Ovary (tissue), 9 donors: ENCODE data around the gene AIG1. TPM values are rescaled to one million over a fixed set of nuclear protein-coding genes. Genes with fewer than 3 reads are reported as not detected.
"Not testable (repeated sequence)": the region's sequence is repeated elsewhere in the genome, so short reads cannot be mapped to it uniquely, and the experiment has no call there.

ENCODE experiments used
- DNase-seq, 5 donors: peaks; one replicate each; pipeline ENCODE4 v3.0.0-alpha.2; 2019 to 2020
- H3K27ac ChIP-seq, 2 donors: fragments of 200-600 bp; one replicate each; pipeline versions ENCODE4 v1.5.1 to v1.8.0; 2019 to 2022
- H3K27me3 ChIP-seq: fragments of 200-600 bp; one replicate; pipeline ENCODE4 v1.8.0; 2022
- H3K36me3 ChIP-seq: fragments of 200-600 bp; sonication (generic); one replicate; pipeline ENCODE4 v1.5.1; 2019
- H3K4me1 ChIP-seq: one replicate; pipeline ENCODE4 v1.8.1; 2013; ENCODE audit warnings: mild to moderate bottlenecking, moderate library complexity; ENCODE audit not compliant: insufficient read depth
- H3K4me3 ChIP-seq: fragments of 200-600 bp; sonication (generic); one replicate; pipeline ENCODE4 v1.5.1; 2017
- H3K9me3 ChIP-seq, 2 donors: fragments of 200-600 bp in 1 of 2; sonication (generic) in 1 of 2; one replicate each; pipeline versions ENCODE4 v1.5.1 to v1.8.1; 2013 to 2019; ENCODE audit warnings: mild to moderate bottlenecking in 1 of 2, moderate library complexity in 1 of 2
- EP300 ChIP-seq: sonication (generic); formaldehyde crosslinking; IDR thresholded peaks from one replicate; pipeline ENCODE4 v1.6.1; 2017; ENCODE audit warnings: antibody characterized with exemption
- POLR2A ChIP-seq: fragments of 450-650 bp; IDR thresholded peaks from one replicate; pipeline ENCODE4 v1.6.1; 2017; ENCODE audit warnings: antibody characterized with exemption, mild to moderate bottlenecking, moderate library complexity
- WGBS, 3 donors: extraction: QIAGEN DNeasy Blood & Tissue Kit in 1 of 3; methylation state at CpG; one replicate each; pipeline versions ENCODE4 v1.1.5 to v1.1.7; 2013 to 2017; 5-methylcytosine and 5-hydroxymethylcytosine counted together
- intact Hi-C, 4 donors: fragments of 100-400 bp; cut with DNase I; formaldehyde crosslinking; loops; one replicate each; pipeline versions ENCODE4 v1.11.0 to v1.15.1; 2022 to 2023
- polyA plus RNA-seq, 2 donors: library from polyadenylated mRNA; stranded (reverse); fragments of 200-250 nt in 1 of 2; fragments of 350-450 nt in 1 of 2; fragmentation: Illumina TruSeq in 1 of 2; extraction: RNeasy Lipid Tissue Mini Kit (QIAGEN cat#74804) in 1 of 2; gene quantifications; one replicate each; pipeline ENCODE4 v1.2.3, GENCODE V29; 2013 to 2014
- total RNA-seq, 7 donors: library from RNA; depleted of rRNA in 2 of 7; stranded (reverse); fragments of >200 nt in 2 of 7; fragmentation: NEBNext Ultra II Directional in 3 of 7; extraction: Animal tissue kit (Norgen Biotek cat#: 25700) in 3 of 7; gene quantifications; one replicate each; pipeline versions ENCODE4 v1.1.0 to v1.2.4, GENCODE V29; 2016 to 2023
- TF ChIP-seq, protein P1 (sequence below), 3 donors: fragments of 450-650 bp in 2 of 3; fragments of 200-600 bp in 1 of 3; IDR thresholded peaks; one replicate each; pipeline versions ENCODE4 v1.5.1 to v1.8.0; 2016 to 2022; ENCODE audit warnings: antibody characterized with exemption in 3 of 3, mild to moderate bottlenecking in 1 of 3
- donor health status: DM: no; HTN: no; CAD: no; lungs with moderate emphysema.
- donor health status: DM: no; HTN: no; CAD: no.
- donor health status: Bipolar disorder and iron deficiency.
- donor health status: DM: yes; HTN: yes; CAD: no.
- donor health status: DM: no; HTN: no; CAD: no.
- donor health status: DM: yes; HTN: yes; CAD: no.

Gene AIG1
- total and polyA plus RNA-seq, 9 donors = 27.8 to 91.0 (median 37.3) TPM

DNA sequence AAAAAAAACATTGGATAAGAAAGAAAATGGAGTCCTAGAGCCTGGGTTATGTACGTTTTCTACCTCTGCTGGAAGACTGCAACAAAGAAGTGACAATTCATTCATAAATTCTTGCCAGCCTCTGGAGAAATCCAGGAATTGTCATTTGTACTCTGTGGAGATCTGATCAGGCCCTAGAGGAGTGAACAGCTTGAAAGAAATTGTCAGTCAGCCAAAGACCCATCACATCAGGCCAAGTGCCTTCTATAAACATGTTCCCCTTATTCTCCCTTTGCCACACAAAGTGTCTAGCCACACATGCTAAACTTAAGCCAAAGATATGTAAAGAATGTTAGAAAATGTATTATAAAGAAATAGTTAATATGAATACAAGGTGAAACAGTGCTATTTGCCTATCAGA is 237.4 kb downstream of the AIG1 start:
- no peak overlapping the region for H3K27ac ChIP-seq
- 84 to 90% (median 89%) methylated on average over 1 of the region's 1 CpG for WGBS, 3 donors
- no peak for DNase-seq
- no peaks in the 10 kb centered on the region for H3K36me3 ChIP-seq
- intact Hi-C loops = no loop called here
- TF ChIP-seq EP300 (no peak), POLR2A (no peak)
- TF ChIP-seq, protein P1, sequence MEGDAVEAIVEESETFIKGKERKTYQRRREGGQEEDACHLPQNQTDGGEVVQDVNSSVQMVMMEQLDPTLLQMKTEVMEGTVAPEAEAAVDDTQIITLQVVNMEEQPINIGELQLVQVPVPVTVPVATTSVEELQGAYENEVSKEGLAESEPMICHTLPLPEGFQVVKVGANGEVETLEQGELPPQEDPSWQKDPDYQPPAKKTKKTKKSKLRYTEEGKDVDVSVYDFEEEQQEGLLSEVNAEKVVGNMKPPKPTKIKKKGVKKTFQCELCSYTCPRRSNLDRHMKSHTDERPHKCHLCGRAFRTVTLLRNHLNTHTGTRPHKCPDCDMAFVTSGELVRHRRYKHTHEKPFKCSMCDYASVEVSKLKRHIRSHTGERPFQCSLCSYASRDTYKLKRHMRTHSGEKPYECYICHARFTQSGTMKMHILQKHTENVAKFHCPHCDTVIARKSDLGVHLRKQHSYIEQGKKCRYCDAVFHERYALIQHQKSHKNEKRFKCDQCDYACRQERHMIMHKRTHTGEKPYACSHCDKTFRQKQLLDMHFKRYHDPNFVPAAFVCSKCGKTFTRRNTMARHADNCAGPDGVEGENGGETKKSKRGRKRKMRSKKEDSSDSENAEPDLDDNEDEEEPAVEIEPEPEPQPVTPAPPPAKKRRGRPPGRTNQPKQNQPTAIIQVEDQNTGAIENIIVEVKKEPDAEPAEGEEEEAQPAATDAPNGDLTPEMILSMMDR (IDR thresholded peaks at IDR 0.05) = no peak
- no peak overlapping the region for H3K4me3 ChIP-seq
- H3K9me3 ChIP-seq = no peaks in the 10 kb centered on the region
- no peaks in the 10 kb centered on the region for H3K4me1 ChIP-seq
- H3K27me3 ChIP-seq = no peaks in the 10 kb centered on the region

- WGBS, 3 donors = 80 to 89% (median 87%) methylated on average over 6 of the region's 6 CpGs
- no peak for DNase-seq
- Histone ChIP-seq H3K9me3 (no peaks in the 10 kb centered on the region), H3K4me1 (no peaks in the 10 kb centered on the region), H3K27me3 (no peaks in the 10 kb centered on the region), H3K27ac (no peak overlapping the region), H3K4me3 (no peak overlapping the region), H3K36me3 (no peaks in the 10 kb centered on the region)
- intact Hi-C loops = no loop called here
- TF ChIP-seq, protein P1 (IDR thresholded peaks at IDR 0.05) = no peak
- TF ChIP-seq POLR2A (no peak), EP300 (no peak)
Observed at GRCh38 chr6:143299253-143300166, 238.8 kb downstream of the AIG1 start.

- 62 to 67% (median 63%) methylated on average over 4 of the region's 4 CpGs for WGBS, 3 donors
- DNase-seq = no peak
- no peak for TF ChIP-seq EP300
- TF ChIP-seq, protein P1 (IDR thresholded peaks at IDR 0.05) = no peak
- no peak for TF ChIP-seq POLR2A
- intact Hi-C loops = no loop called here
- no peaks in the 10 kb centered on the region for H3K9me3 ChIP-seq
- H3K4me1 ChIP-seq = no peaks in the 10 kb centered on the region
- H3K36me3 ChIP-seq = no peaks in the 10 kb centered on the region
- no peak overlapping the region for H3K4me3 ChIP-seq
- no peaks in the 10 kb centered on the region for H3K27me3 ChIP-seq
- no peak overlapping the region for H3K27ac ChIP-seq
Observed at GRCh38 chr6:143301188-143301587, 240.5 kb downstream of the AIG1 start.

- intact Hi-C loops, H3K4me1 ChIP-seq, H3K27ac ChIP-seq, H3K9me3 ChIP-seq, DNase-seq, H3K27me3 ChIP-seq, H3K4me3 ChIP-seq, H3K36me3 ChIP-seq: not testable (repeated sequence)
- 96 to 98% (median 97%) methylated on average over 10 of the region's 10 CpGs for WGBS, 3 donors
Observed at GRCh38 chr6:143307760-143308159, 247.1 kb downstream of the AIG1 start.

- H3K4me3 ChIP-seq = no peak overlapping the region
- no peaks in the 10 kb centered on the region for H3K27me3 ChIP-seq
- no peak for DNase-seq
- no peak overlapping the region for H3K27ac ChIP-seq
- no peaks in the 10 kb centered on the region for H3K36me3 ChIP-seq
- TF ChIP-seq, protein P1 (IDR thresholded peaks at IDR 0.05) = no peak
- TF ChIP-seq EP300 = no peak
- no peak for TF ChIP-seq POLR2A
- no peaks in the 10 kb centered on the region for H3K4me1 ChIP-seq
- WGBS, 3 donors = 97 to 99% (median 99%) methylated on average over 4 of the region's 4 CpGs
- H3K9me3 ChIP-seq = no peaks in the 10 kb centered on the region
- intact Hi-C loops = no loop called here
Observed at GRCh38 chr6:143313163-143313562, 252.5 kb downstream of the AIG1 start.
